Stimulated activated CD8-positive, alpha-beta memory T cell treated with anti-CD3 and anti-CD28 coated beads, Interleukin-7, amount 100 ng/mL, for 1 hour (primary cell): ENCODE measurements around the gene DYNC1I1.

ENCODE experiments used
- DNase-seq, 2 donors: peaks; one replicate each; pipeline ENCODE4 v3.0.0-alpha.2; 2020; ENCODE audit warnings: low read depth in 2 of 2

The DYNC1I1 gene

DNA sequence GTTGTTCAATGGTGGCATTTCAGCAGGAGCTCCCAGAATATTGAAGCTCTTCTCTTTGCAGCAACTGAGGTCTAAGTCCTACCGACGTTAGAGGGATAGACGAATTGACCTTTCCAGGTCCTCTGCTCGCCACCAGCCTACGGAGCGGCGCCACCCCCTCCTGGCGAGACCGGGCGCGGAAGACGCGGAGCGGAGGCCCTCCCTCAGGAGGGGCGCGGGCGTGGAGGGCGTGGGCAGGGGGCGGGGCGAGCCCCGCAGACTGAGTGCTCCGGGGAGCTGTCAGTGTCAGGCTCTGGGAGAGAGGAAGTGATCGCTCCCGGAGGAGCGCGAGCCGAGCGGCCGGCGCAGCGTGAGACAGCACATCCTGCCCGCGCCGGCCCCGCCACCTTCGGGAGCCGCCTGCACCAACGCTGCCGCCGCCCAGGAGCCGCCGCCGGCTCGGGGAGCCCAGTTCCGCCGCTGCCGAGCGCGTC lies at the start of gene DYNC1I1:
Gene DYNC1I1, plus strand, starts transcription at position 257 of the 473 bp plus-strand sequence. CDS start 32,176 bp downstream, outside the sequence.
- no peak for DNase-seq

DNA sequence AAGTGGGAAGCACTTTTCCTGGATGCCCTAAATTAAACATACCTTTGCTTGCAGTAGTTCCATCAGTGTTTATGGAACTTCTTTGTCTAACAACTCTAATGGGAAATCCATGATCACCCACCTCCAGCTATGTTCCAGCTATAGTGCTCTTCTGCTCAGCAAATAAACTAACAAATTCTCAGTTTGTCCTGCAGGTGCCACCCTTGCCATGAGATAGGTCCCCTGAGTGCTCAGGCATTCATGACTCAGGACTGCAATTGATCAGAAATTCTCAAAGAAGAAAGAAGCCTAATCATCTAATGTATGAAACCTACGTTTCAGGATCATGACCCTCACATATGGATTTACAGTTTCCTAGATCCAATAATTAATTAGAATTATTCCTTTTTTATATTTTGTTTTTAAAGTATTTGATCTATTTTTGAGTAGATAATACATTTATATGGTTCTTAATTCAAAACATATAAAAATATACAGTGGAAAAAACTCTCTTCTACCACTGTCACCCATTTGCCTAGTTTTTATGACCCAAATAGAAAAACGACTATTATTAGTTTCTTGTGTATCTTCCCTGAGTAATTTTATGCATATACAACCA lies 48.7 kb upstream of the DYNC1I1 start:
- DNase-seq, result no peak

- DNase-seq, result no peak
Observed at GRCh38 chr7:95725205-95725604, 47.1 kb upstream of the DYNC1I1 start.

DNA sequence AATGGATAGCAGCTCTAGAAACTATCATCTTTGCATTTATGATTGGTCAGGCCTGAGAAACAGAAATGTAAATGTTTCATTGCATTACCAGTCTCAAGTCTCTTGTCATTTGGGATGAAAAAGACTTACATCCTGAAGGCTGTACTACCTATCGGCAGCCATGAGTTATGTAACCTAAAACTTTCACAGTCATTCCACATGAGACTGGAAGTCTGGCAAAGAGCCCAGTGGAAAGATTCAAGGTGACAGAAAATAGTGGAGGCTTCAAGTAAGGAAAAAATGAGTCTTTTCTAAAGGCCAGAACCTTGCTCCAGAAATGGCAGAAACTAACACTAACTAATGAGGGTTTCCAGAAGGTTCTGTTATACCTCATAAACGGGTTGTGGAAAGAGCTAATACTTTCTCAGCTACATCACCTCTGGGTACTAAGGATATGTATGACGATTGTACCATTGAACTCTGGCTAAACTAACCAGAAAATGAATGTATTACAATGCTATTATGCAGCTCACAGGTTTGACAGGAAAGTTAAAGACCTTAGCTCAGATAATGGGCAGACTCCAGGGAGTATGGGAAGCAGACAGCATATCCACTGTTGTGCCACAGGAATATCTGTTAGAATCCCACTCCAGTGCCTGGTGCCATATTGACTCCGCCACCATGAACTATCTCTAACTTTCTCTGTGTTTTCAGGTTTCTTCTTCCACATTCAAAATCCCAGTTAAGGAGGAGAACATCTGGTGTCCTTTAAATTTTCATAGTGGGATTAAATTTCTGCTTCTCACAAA lies 41.7 kb upstream of the DYNC1I1 start:
- DNase-seq, result no peak

DNA sequence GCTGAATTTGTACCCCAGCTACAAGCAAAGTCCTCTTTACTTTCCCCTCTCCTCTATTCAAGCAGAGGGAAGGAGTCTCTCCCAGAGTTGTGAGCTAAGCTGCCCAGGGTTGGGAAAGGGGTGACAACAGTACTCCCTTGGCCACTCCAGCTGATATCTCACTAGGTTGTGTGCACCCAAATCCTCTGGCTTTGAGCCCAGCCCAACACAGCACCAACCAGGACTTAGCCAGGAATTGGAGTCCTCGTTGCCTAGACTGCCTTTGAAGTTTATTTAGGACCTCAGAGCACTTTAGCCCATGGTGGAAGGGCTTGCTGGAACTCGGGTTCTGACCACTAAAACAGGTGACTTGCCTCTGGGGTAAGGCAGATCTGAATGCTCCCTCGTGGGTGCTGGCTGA lies 35.7 kb upstream of the DYNC1I1 start:
- no peak for DNase-seq

DNA sequence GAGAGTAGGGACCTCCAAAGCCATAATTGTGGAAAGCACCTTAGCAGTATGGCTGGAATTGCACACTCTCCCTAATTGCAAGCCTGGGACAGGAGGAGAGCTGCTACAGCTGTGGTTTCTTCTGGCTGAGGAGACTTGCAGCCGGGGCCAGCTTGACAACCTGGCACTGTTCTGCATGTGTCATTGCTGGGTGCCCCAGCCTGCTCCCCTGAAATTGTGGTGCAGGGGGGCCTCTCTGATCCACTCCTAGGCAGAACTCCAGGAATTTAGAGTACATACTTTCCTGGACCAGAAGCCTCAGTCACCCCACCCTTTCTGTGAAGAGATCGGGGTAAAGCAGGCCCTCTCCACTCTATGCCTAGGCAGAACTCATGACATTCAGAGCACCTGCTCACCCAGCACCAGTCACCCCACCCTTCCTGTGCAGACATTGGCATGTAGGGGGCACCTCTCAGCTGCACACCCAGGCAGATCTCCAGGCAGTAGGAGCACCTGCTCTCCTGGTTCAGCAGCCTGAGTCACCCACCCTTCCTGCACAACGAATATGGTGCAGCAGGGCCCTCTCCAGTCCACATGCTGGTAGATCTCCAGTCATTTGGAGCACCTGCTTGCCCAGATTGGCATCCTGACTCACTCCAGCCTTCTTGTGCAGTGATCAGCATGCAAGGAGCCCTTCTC lies 34.4 kb upstream of the DYNC1I1 start:
- DNase-seq, result no peak

DNA sequence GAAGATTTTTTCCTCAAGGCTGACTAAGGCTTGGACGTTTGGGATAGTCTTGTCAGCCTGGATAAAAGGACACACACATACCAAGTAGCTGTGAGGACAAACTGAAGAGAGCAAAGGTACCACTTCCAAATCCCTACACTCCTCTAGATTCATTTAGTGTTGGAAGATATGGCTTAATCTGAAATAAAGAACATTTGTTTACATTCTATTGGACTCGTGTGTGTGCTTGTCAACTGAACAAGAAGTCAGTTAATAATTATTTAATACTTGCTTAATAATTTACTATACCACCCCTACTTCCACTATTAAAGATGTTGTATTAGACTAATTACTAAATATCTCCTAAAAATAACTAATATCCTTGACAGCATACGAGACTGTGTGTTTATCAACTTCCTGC lies 23.3 kb upstream of the DYNC1I1 start:
- no peak for DNase-seq

DNA sequence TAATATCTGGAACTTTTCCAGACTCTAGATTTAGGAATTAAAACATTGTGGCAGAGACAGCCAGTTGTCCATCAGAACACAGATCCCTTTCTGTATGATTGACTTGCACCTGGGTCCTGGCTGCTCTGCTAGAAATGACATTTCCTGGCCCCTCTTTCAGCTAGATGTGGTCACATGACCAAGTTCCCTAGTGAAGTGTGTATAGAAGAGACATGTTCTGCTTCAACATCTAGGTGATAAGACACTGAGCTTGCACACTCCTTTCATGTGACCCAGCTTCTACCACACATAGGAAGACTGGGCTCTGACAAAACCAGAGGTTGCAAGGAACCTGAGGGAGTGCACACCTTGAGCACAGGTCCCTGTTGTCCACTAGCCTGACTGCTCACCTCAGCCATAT lies 22.8 kb upstream of the DYNC1I1 start:
- DNase-seq, result no peak

- no peak for DNase-seq
Observed at GRCh38 chr7:95753440-95753839, 18.9 kb upstream of the DYNC1I1 start.

DNA sequence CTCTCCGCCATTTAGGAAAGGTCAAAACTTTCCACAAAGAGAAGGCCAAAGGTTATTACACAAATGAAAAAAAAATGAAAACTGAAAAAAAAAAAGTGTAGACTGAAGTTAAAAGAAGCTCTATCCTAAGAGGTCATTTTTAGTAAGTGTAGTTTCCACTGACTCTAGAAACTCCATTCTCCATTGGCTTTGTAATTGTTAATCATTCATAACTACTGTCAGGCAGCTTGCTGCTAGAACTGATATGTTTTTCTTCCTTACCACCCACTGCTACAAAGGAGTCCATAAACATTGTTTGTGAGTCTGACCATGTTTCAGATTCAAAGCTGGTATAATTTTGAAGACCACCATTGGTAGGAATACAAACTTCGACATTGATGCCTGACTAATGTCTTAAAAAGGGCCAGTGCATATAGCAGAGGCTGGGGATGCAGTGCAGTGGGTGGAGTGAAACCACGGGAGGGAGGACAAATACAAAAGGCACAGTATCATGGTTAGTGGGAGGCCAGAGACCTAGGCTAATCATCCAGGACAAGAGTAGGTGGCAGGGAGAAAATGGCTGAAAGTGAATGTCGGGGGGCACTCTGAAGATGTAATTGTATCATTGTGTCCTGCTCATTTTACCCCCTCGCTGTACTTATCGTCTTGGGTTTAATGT lies 16.9 kb upstream of the DYNC1I1 start:
- DNase-seq, result no peak

GRCh38 chr7:95758187-95758586 lies 14.2 kb upstream of the DYNC1I1 start:
- no peak for DNase-seq

GRCh38 chr7:95766086-95766485 lies 6.3 kb upstream of the DYNC1I1 start:
- no peak for DNase-seq

DNA sequence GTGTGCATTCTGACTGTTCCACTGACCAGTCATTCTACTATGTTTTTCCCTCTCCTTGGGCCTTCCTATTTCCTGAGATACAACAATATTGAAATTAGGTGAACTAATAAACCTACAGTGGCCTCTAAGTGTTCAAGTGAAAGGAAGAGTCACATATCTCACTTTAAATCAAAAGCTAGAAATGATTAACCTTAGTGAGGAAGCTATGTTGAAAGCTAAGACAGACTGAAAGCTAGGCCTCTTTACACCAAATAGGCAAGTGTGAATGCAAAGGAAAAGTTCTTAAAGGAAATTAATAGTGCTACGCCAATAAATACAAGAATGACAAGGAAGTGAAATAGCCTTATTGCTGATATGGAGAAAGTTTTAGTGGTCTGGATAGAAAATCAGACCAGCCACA lies 5.7 kb upstream of the DYNC1I1 start:
- no peak for DNase-seq

DNA sequence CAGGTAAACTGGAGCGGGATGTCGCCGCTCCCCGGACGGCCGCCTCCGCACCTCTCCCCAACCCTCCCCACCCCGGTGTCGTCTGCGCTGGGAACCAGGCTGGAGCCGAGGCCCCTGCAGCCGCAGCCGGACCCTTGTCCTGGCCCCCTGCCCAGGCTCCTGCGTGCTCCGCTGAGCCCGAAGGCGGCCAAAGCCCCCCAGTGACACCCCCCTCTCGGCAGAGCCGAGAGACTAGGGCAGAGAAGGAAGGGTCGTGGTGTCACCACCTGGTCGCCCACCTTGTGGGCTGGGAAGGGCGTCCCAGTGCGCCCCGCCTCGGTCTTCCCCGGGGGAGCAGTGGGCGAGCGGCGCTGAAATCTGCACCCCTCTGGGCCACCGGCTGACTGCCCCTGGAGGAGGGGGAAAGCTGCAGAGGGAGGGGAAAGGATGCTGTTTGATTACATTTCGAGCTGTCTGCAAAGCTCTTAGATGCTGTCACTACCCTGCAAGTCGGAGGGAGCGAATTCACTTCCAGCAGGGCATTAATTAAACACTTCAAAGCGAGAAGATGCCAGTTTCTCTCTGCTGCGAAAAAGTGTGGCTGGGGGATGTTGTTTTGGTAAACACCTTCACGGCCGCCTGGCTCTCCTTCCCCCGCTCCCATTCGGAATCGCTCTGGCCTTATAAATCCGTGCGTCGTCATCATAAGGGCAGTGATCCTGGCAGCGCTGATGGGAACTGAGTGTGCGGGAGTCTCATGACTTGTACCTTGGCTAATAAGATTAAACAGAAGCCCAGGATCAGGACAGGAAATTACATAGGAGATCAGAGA lies 622 bp downstream of the DYNC1I1 start:
- no peak for DNase-seq

- no peak for DNase-seq
Observed at GRCh38 chr7:95776561-95777185, 4.3 kb downstream of the DYNC1I1 start.

DNA sequence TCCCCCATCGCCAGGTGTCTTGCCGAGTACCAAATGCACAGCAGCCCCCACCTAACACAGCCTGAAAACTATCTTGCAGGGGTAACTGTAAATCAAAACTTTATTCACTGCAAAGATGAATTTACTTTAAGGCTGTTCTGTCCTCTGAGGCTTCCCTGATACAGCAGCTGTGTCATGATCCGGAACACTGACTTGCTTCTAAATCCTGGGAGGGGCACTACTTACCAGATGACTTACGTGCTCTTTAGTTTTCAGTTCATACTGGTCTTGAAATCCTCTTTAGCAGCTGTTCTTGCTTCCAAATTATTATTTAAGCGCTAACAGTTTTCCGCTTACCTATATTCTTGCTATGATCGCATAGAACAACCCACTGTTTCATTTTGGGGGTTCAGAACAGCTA lies 4.9 kb downstream of the DYNC1I1 start:
- DNase-seq, result no peak

- DNase-seq, result no peak
Observed at GRCh38 chr7:95780665-95781064, 8.3 kb downstream of the DYNC1I1 start.

- no peak for DNase-seq
Observed at GRCh38 chr7:95781961-95782586, 9.7 kb downstream of the DYNC1I1 start.

DNA sequence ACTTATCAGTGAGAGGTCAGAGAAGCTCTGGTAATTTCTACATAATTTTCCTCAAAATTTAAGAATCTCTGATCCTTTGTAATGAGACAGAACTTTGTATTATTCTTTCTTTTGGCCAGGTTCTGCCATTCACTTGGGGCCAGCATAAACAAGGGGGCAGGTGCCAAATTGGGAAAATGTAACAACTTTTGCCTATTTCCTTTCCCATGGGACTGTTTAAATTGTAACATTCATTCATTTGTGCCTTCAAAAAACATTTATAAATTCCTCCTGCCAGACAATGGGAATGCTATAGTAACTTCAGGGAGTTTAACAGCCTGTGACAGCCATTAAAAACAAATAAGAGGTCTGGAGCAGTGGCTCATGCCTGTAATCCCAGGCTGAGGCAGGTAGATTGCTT lies 12.4 kb downstream of the DYNC1I1 start:
- DNase-seq, result no peak

DNA sequence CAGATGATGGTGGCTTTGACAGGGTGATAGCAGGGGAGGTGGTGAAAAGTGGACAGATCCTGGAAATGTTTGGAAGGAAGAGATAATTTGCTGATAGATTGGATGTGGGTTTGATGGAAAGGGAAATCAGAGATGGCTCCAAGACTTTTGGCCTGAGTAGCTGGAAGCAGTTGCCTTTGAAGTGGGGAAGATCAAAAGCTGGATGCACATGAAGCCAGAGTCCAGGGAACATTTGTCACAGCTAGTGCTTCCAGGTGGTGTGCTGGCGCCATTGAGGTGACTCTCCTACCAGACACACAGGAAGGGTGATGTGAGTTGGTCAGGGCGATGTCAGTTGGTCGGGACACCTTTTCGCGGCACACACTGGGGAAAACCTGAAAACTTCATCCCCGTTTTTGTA lies 15.9 kb downstream of the DYNC1I1 start:
- DNase-seq, result no peak

DNA sequence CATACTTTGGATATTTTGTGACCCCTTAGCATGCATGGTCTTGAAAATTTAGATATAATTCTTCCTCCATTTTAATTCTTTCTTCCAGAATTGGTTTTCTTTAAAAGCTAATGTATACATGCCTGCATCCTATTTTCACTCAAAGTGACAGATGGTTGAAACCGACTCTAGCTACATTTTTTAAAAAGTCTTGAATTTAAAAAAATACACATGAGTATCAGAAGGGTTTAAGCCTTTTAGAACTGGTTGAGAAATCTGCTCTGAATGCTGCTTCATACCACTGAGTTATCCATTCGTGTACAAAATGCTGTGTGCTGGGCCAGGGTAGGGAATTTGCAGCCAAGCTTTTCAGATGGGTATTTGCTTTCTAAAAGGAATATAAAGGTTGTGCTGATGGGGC lies 16.5 kb downstream of the DYNC1I1 start:
- DNase-seq, result no peak
